HL-60/S4 treated with retinoic acid at 250 ng/mL for 4 days and 3 days (cell line): ENCODE results near the gene CHCHD6.

Experiments
- in situ Hi-C: fragments of 300-500 bp; cut with MboI; formaldehyde crosslinking; loops from 2 replicates; pipeline ENCODE4 v1.7.0; 2022; ENCODE audit warnings: low sequenced_read_pairs

CHCHD6 gene

GRCh38 chr3:126816986-126817777, 113.1 kb downstream of the CHCHD6 start:
- in situ Hi-C loops, result no loop called here

- in situ Hi-C loops, result no loop called here
These were observed 113.7 kb downstream of the CHCHD6 start for GRCh38 chr3:126817781-126818180.

- in situ Hi-C loops, result no loop called here
These were observed 114.5 kb downstream of the CHCHD6 start for GRCh38 chr3:126818400-126819095.

GRCh38 chr3:126826693-126827092, 122.7 kb downstream of the CHCHD6 start:
- in situ Hi-C loops, result no loop called here

GRCh38 chr3:126827121-126827520, 123.1 kb downstream of the CHCHD6 start:
- in situ Hi-C loops, result no loop called here

GRCh38 chr3:126828306-126828705, 124.3 kb downstream of the CHCHD6 start:
- in situ Hi-C loops, result no loop called here

- in situ Hi-C loops, result no loop called here
These were observed 128.9 kb downstream of the CHCHD6 start for GRCh38 chr3:126832933-126833332.

GRCh38 chr3:126834596-126835471, 130.8 kb downstream of the CHCHD6 start:
- in situ Hi-C loops, result no loop called here

GRCh38 chr3:126835472-126836219, 131.6 kb downstream of the CHCHD6 start:
- in situ Hi-C loops, result no loop called here

GRCh38 chr3:126836220-126836860, 132.3 kb downstream of the CHCHD6 start:
- in situ Hi-C loops, result no loop called here

- in situ Hi-C loops, result no loop called here
These were observed 133.7 kb downstream of the CHCHD6 start for GRCh38 chr3:126837773-126838172.

GRCh38 chr3:126845920-126846715, 142.1 kb downstream of the CHCHD6 start:
- in situ Hi-C loops, result no loop called here

GRCh38 chr3:126847061-126847460, 143.0 kb downstream of the CHCHD6 start:
- in situ Hi-C loops, result no loop called here

GRCh38 chr3:126848991-126849390, 145.0 kb downstream of the CHCHD6 start:
- in situ Hi-C loops, result no loop called here

- in situ Hi-C loops, result no loop called here
These were observed 145.7 kb downstream of the CHCHD6 start for GRCh38 chr3:126849768-126850167.

GRCh38 chr3:126850370-126851085, 146.5 kb downstream of the CHCHD6 start:
- in situ Hi-C loops, result no loop called here

- in situ Hi-C loops, result no loop called here
These were observed 147.3 kb downstream of the CHCHD6 start for GRCh38 chr3:126851382-126851781.

GRCh38 chr3:126851934-126852333, 147.9 kb downstream of the CHCHD6 start:
- in situ Hi-C loops, result no loop called here

- in situ Hi-C loops, result no loop called here
These were observed 148.5 kb downstream of the CHCHD6 start for GRCh38 chr3:126852511-126852910.
